HCT116 (cell line): Measurements from ENCODE around the gene SARM1.

Experiments used
- CEBPB ChIP-seq: IDR thresholded peaks from 2 replicates; pipeline ENCODE4 v1.6.1; 2012; ENCODE audit warnings: low read depth
- CTCF ChIP-seq, 3 experiments: fragments of 200-600 bp in 1 of 3; sonication (generic) in 1 of 3; IDR thresholded peaks in 2 of 3; conservative IDR thresholded peaks in 1 of 3; 2 replicates each; pipeline ENCODE4 v1.5.1; 2012 to 2017; ENCODE audit warnings: low read depth in 2 of 3, low read length in 2 of 3, antibody characterized with exemption in 1 of 3, borderline replicate concordance in 1 of 3, control low read depth in 1 of 3, mild to moderate bottlenecking in 1 of 3, mixed read lengths in 1 of 3, mixed run types in 1 of 3, moderate library complexity in 1 of 3; ENCODE audit not compliant: insufficient read depth in 1 of 3
- EGR1 ChIP-seq: IDR thresholded peaks from 2 replicates; pipeline ENCODE4 v1.6.1; 2012; ENCODE audit warnings: low read depth
- EZH2 ChIP-seq: fragments of 200-600 bp; sonication (generic); IDR thresholded peaks from 2 replicates; pipeline ENCODE4 v1.6.1; 2017; ENCODE audit warnings: antibody characterized with exemption, mixed run types
- JUND ChIP-seq: IDR thresholded peaks from 2 replicates; pipeline ENCODE4 v1.6.1; 2012
- MAX ChIP-seq: IDR thresholded peaks from 2 replicates; pipeline ENCODE4 v1.6.1; 2012
- POLR2A ChIP-seq: IDR thresholded peaks from 2 replicates; pipeline ENCODE4 v1.7.0; 2011; ENCODE audit warnings: borderline replicate concordance; ENCODE audit not compliant: insufficient read depth, insufficient read length; ENCODE audit errors: extremely low read depth
- POLR2AphosphoS5 ChIP-seq: IDR thresholded peaks from 2 replicates; pipeline ENCODE4 v1.6.1; 2011; ENCODE audit warnings: mild to moderate bottlenecking, low read depth, low read length, moderate library complexity
- RAD21 ChIP-seq: IDR thresholded peaks from 2 replicates; pipeline ENCODE4 v1.6.1; 2012; ENCODE audit warnings: low read depth, mild to moderate bottlenecking
- REST ChIP-seq: IDR thresholded peaks from 2 replicates; pipeline ENCODE4 v1.6.1; 2012; ENCODE audit warnings: low read depth
- YY1 ChIP-seq: IDR thresholded peaks from 2 replicates; pipeline ENCODE4 v1.6.1; 2011; ENCODE audit warnings: low read length, low read depth, moderate library complexity, mild to moderate bottlenecking; ENCODE audit not compliant: insufficient replicate concordance; ENCODE audit errors: extremely low read depth
- ZBTB33 ChIP-seq: IDR thresholded peaks from 2 replicates; pipeline ENCODE4 v1.6.1; 2011; ENCODE audit warnings: mild to moderate bottlenecking, low read length, moderate library complexity; ENCODE audit not compliant: insufficient replicate concordance; ENCODE audit errors: extremely low read depth
- ZNF274 ChIP-seq: fragments of 200-500 bp; sonication (Bioruptor generic); IDR thresholded peaks from 2 replicates; pipeline ENCODE4 v1.6.1; 2014; ENCODE audit warnings: mild to moderate bottlenecking, low read depth, low read length, inconsistent platforms

- TF ChIP-seq CTCF (IDR thresholded peaks at IDR 0.05 in 2 of 3, conservative IDR thresholded peaks at IDR 0.05 in 1 of 3; ENCODE audit: borderline replicate concordance in 1 of 3, insufficient read depth in 1 of 3, low read depth in 2 of 3, low read length in 2 of 3) = no peak
- no peak for TF ChIP-seq ZNF274
- TF ChIP-seq POLR2AphosphoS5 = no peak
- TF ChIP-seq REST = no peak
- no peak for TF ChIP-seq MAX
- TF ChIP-seq ZBTB33 = no peak
- TF ChIP-seq EZH2 = no peak
- no peak for TF ChIP-seq CEBPB
- TF ChIP-seq POLR2A = no peak
- no peak for TF ChIP-seq JUND
- TF ChIP-seq EGR1 = no peak
- no peak for TF ChIP-seq RAD21
- no peak for TF ChIP-seq YY1
Observed at GRCh38 chr17:28385037-28385400, 13.5 kb downstream of the SARM1 start.
